ENCODE results near the gene MMRN1.

Gene MMRN1

GRCh38 chr4:89894649-89895550 is at the start of gene MMRN1:
MMRN1 (plus strand) TSS chr4:89894854; CDS start chr4:89894972, 118 bp downstream.
- DNase-seq (ENCODE audit: low read depth) = no peak

- no peak for DNase-seq (ENCODE audit: low read depth)
These were observed 46.9 kb upstream of the MMRN1 start for GRCh38 chr4:89847571-89848325.

GRCh38 chr4:89855236-89855635 is 39.4 kb upstream of the MMRN1 start:
- no peak for DNase-seq (ENCODE audit: low read depth)

- no peak for DNase-seq (ENCODE audit: low read depth)
These were observed 33.7 kb upstream of the MMRN1 start for GRCh38 chr4:89860971-89861370.

- no peak for DNase-seq (ENCODE audit: low read depth)
These were observed 31.1 kb upstream of the MMRN1 start for GRCh38 chr4:89863533-89863932.

GRCh38 chr4:89868276-89868675 is 26.4 kb upstream of the MMRN1 start:
- no peak for DNase-seq (ENCODE audit: low read depth)

GRCh38 chr4:89868999-89869589 is 25.6 kb upstream of the MMRN1 start:
- DNase-seq (ENCODE audit: low read depth) = no peak

- no peak for DNase-seq (ENCODE audit: low read depth)
These were observed 23.4 kb upstream of the MMRN1 start for GRCh38 chr4:89871211-89871610.

GRCh38 chr4:89876548-89876947 is 18.1 kb upstream of the MMRN1 start:
- DNase-seq (ENCODE audit: low read depth) = no peak

- DNase-seq (ENCODE audit: low read depth) = no peak
These were observed 16.0 kb upstream of the MMRN1 start for GRCh38 chr4:89878611-89879010.

GRCh38 chr4:89879215-89879614 is 15.4 kb upstream of the MMRN1 start:
- DNase-seq (ENCODE audit: low read depth) = no peak

GRCh38 chr4:89889289-89889688 is 5.4 kb upstream of the MMRN1 start:
- DNase-seq (ENCODE audit: low read depth) = no peak

- no peak for DNase-seq (ENCODE audit: low read depth)
These were observed 3.2 kb downstream of the MMRN1 start for GRCh38 chr4:89897867-89898266.

- DNase-seq (ENCODE audit: low read depth) = no peak
These were observed 3.7 kb downstream of the MMRN1 start for GRCh38 chr4:89898304-89898716.

GRCh38 chr4:89899152-89899551 is 4.5 kb downstream of the MMRN1 start:
- DNase-seq (ENCODE audit: low read depth) = no peak

- no peak for DNase-seq (ENCODE audit: low read depth)
These were observed 5.2 kb downstream of the MMRN1 start for GRCh38 chr4:89899854-89900253.

GRCh38 chr4:89901808-89902431 is 7.3 kb downstream of the MMRN1 start:
- DNase-seq (ENCODE audit: low read depth) = peak; percentile 15

- no peak for DNase-seq (ENCODE audit: low read depth)
These were observed 9.9 kb downstream of the MMRN1 start for GRCh38 chr4:89904524-89904923.

- no peak for DNase-seq (ENCODE audit: low read depth)
These were observed 11.7 kb downstream of the MMRN1 start for GRCh38 chr4:89906316-89906715.

GRCh38 chr4:89906777-89907521 is 12.3 kb downstream of the MMRN1 start:
- DNase-seq (ENCODE audit: low read depth) = no peak

- DNase-seq (ENCODE audit: low read depth) = no peak
These were observed 15.2 kb downstream of the MMRN1 start for GRCh38 chr4:89909889-89910288.

- no peak for DNase-seq (ENCODE audit: low read depth)
These were observed 19.0 kb downstream of the MMRN1 start for GRCh38 chr4:89913623-89914022.

Data from activated T-helper 1 cell treated with Interleukin-2 at 50 U/mL for 16 hours (primary cell).